Left renal pelvis (tissue), 4 donors: Measurements from ENCODE around the gene COBL. TPM values are rescaled to one million over a fixed set of nuclear protein-coding genes. Genes with fewer than 3 reads are reported as not detected.

ENCODE experiments used
- DNase-seq, 4 donors: peaks; one replicate each; pipeline ENCODE4 v3.0.0-alpha.2; 2013; ENCODE audit warnings: low read depth in 4 of 4, low spot score in 3 of 4
- polyA plus RNA-seq, 4 donors: library from polyadenylated mRNA; unstranded; fragments of 120-200 nt; gene quantifications; one replicate each; pipeline ENCODE4 v1.2.1, GENCODE V29; 2013; ENCODE audit not compliant: insufficient read length in 4 of 4

The COBL gene
- polyA plus RNA-seq, 4 donors = 0.50 to 21.5 (median 16.0) TPM

GRCh38 chr7:51329696-51330263 lies 13.2 kb upstream of the COBL start:
- DNase-seq = no peak

DNA sequence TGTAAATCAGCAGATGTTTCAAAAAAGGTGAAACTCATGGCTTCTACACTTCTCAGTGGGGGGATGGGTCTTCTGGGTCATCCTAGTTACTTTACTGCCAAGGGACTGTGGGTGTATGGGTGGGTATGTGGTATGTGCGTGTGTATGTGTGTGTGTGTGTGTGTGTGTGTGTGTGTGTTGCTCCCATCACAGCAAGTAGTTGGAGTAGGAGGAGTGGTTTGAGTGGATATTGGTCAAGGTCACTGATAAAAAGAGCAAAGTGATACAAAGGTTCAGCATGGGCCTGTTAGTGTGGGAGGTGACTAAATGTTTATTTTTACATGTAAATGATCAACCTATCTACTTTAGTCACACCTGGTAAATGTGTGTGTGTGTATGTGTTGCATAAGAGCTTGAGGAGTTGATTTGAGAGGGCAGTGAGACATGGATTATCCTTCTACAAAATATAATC lies 11.8 kb upstream of the COBL start:
- DNase-seq = no peak

DNA sequence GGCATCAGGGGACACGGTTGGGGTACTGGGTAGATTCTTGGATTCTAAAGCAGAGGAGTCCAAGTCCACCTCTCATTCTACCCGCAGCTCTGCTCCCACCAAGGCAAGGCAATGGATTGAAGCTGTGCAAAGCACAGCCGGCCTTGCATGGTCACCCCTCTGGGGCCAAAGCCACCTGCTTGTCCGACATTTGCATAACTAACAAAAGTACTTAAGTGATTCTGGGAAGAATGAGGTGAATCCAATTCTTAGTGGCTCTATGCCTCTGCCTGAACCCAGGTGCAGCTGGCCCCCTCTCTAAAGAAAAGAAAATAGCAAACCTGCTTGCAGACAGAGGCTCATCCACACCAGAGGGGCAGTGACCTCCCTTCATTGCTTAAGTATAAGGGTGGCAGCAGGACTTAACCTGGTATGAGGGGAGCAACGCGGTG lies 10.7 kb upstream of the COBL start:
- no peak for DNase-seq

- DNase-seq = no peak
These were observed 10.2 kb upstream of the COBL start for GRCh38 chr7:51326656-51327286.

DNA sequence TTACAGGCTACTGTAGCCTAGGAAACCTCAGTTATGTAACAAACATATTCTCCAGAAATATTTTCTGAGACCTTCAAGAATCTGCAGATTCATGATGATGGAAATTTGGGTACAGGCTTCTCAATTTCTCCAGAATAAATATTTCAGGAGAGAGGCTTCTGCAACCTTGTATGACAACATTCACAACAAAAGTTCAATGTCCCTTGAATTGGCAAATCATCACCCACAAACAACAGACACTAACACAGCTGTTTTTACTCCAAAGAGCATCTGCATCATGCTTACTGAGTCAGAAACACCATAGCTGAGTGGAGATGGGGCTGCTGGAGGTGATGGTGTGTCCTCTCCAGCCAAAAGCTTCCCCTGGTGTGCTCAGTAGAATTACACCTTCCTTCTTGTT lies 9.3 kb upstream of the COBL start:
- no peak for DNase-seq

- no peak for DNase-seq
These were observed 8.7 kb upstream of the COBL start for GRCh38 chr7:51325261-51325676.

GRCh38 chr7:51324206-51324898 lies 7.7 kb upstream of the COBL start:
- DNase-seq = no peak

DNA sequence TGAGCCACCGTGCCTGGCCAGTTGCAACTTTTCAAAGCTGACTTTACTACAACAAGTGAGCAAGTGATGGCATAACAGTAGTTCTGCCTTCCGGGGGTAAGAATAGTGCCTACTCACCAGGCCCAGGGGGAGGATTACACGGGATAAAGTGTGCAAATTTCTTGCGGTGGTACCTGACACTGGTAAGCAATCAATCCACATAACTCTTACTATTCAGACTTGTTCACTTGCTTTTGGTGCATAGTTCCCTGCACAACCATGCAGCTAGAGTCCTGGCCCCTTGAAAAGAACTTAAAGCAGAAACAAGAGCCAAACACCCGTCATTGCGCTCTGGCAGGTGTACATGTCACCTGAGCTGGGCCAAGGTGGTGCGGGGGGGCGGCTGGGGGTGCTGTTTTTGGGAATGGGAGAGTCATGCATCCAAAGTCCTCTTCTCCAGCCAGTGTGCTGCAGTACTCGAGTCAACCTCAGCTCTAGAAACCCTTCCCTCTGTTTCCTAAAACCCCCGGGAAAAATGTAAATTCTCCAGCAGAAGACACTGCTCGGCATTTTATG lies 5.4 kb upstream of the COBL start:
- no peak for DNase-seq

DNA sequence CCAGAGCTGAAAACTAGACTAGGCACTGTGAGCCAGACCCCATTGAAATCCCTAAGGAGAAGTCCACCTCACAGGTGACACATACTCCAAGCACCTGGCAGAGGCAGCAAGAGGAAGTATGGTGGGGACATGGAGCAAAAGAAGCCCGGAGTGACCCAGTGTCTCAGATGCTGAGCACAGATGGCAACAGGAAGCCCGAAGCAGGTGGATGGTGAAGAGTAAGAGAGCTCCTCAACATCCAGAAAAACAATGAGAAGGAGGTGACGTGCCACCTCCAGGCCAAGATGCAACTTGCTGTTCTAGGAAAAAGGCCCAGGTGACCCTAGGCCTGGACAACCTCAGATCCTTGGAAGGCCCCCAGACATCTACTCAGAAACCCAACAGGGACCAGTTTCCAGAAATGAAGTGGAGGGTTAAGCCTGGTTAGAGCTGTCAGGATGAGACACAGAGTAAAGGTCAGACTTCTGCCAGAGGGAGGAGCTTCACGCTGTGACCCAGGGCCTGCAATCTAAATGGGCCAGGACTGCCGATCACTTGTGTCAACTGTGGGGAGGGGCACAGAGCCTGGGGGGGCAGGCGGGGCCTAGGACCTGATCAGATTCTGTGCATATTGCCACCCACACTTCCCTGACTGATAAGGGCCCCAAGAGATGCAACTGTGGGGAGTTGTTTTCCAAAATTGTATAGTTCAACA lies 2.4 kb upstream of the COBL start:
- DNase-seq = no peak

DNA sequence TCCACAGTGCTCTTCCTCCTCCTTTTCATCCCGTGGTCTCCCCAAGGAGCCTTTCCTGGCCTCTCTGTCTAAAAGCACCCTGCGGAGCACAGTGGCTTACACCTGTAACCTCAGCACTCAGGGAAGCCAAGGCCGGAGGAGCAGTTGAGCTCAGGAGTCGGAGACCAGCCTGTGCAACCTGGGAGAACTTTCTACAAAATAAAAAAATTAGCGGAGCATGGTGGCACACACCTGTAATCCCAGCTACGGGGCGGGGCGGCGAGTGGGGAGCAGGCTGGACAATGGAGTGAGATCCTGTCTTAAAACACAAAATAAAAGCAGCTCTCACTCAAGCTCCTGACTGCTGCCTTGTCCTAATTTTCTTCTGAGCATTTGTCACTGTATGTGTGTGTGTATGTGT lies 1.4 kb upstream of the COBL start:
- DNase-seq = no peak

- no peak for DNase-seq
These were observed 937 bp upstream of the COBL start for GRCh38 chr7:51317582-51317910.

GRCh38 chr7:51316262-51316665 lies 345 bp downstream of the COBL start:
- peak in 2 of 4 donors; percentile 17 to 18 for DNase-seq

- DNase-seq = peak in 2 of 4 donors; percentile 39 to 40
These were observed 982 bp downstream of the COBL start for GRCh38 chr7:51315393-51316261.

DNA sequence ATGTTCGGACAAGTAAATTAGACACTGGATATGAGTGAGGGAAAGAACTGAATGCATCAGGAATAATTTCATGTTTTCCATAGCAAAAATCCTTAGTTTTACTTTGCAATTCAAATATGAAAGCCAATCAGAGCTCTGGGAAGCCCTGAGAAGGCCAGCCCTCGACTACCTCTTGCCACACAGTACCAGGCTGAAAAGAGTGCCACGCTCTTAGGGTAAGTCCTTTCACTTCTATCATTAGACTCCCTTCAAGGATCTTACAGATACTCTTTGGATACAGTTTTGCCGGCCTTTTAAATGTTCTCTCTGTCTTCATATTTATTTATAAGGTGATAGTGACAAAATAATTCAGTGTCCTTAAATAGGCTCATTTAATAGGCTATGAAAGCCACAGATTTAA lies 1.9 kb downstream of the COBL start:
- no peak for DNase-seq

DNA sequence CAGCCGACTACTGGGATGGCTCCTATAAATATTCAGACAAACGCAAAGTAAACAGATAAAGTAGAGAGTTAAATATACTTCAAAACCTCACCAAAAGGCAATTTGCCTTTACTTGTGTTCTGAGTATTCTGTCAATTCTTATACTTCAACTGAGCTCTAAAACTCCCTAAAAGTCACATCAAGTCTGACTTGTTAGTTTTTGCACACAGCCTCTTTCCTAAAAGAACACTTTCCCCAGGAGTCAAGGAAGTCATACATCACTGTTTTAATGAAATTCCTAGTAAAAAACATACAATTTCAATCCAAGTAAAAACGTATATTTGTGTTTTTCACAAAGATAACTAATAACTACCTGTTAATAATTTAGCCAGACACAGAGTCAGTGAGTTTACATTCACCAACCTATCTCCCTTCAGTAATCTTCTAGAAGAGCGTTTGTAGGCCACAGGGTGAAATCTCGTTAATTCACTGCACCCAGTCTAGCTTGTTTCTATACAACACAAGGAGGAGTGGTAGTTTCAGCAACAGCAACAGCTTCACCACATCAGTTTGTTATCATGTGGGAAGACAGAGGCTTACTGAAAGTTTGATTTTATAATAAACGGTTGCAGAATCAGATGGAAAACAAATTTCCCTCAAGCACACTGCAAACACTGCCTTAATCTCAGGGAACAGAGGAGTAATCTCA lies 2.7 kb downstream of the COBL start:
- DNase-seq = no peak

DNA sequence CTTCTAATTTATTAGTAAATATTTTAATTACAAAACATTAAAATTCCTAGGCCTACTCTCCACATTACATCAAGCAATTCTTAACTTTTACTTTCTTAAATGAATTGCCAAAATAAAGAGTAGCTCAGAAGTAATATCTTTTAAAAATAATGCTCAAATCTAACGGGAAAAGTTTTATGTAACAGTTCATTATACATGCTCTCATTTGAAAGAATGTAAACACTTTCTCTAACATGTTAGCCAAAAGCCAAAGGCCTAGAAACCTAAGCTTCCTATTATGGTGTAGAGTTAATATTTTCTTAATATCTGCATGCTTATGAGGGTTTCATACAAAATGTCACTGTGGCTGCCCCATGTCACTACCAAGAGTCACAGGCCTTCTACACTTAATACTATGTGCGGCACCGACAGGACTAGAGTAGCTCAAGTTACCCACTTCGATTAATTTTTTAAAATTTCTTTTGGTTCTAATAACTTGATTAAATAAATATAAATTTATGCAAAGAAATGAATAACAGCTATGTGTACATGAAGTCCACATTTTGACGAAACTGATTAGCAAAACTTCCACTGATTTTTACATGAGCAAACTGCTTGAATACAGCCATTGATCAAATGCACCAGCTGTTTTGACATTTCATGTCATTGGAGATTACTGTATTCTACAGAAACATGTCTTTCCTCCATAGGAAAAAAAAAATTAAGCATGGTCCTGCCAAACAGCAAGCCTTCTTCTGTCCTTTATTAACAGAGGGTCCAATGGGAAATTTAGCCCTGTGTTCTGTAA lies 3.5 kb downstream of the COBL start:
- DNase-seq = no peak

DNA sequence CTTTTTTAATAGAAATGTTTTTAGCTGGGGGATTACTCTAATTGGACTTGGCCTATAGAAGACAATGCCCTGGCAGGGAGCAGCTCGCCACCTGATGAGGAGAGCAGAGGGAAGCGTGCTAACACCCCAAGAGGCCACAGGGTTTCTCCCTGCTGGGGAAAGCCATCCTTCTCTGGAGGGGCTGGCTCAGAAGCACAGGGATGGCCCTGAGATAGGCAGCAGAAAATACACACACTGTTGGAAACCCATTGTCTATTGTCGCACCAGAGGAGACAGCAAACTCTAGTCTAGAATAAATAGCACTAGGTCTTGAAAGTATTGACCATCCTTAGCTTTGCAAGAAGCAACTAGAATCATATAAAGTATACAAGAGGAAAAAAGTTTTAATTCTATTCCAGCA lies 5.4 kb downstream of the COBL start:
- DNase-seq = no peak

DNA sequence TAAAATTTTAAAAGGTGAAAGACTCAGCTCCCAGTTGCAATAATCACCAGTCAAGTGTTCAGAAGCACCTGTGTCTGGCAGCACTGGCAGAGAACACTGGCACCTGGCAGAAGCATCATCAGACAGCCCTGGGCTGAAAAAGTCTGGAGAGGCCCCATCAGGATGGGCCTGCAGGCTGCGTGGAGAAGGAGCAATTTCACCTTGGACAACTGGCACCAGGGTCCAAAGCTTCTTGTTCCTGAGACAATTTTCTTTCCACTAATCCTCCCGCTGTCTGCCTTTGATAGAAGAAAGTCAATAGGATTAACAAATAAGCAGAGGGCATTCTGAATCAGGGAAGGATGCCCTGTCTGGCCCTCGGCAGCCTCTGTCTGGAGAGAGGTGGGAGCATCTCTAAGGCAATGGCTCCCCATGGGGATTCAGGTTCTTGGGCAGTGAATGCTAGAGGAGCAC lies 6.5 kb downstream of the COBL start:
- no peak for DNase-seq
